T-helper 1 cell treated with Interleukin-12 subunit alpha and Interleukin-12 subunit beta and Interleukin-4 antibody, amounts not matched to agents 30 ng/mL and 1 ng/mL, for 36 hours (primary cell): ENCODE measurements around the gene TUBB6. TPM values are rescaled to one million over a fixed set of nuclear protein-coding genes. Genes with fewer than 3 reads are reported as not detected.

ENCODE experiments used
- total RNA-seq: library from RNA; stranded (reverse); gene quantifications from 2 replicates; pipeline ENCODE4 v1.2.3, GENCODE V29; 2022

Gene TUBB6
- total RNA-seq, 1 donor from 2014 or later = 16.0 TPM

Other genes with a start within 250 kb of the TUBB6 start
- not detected in 2 replicates for gene ANKRD62, start 214.4 kb upstream of the TUBB6 start, total RNA-seq
- gene CIDEA, start 53.9 kb upstream of the TUBB6 start, total RNA-seq = not detected in 2 replicates
- 38.9 and 40.6 TPM in 2 replicates for gene AFG3L2, start 69.0 kb downstream of the TUBB6 start, total RNA-seq
- gene PRELID3A, start 99.7 kb downstream of the TUBB6 start, total RNA-seq = 1.1 and 2.0 TPM in 2 replicates